HepG2 (cell line): Measurements from ENCODE around the gene SIK2. TPM values are rescaled to one million over a fixed set of nuclear protein-coding genes. Genes with fewer than 3 reads are reported as not detected.
A peak's percentile ranks its signal among the peaks of the same experiment; 100 is the strongest.

Experiments
- AGO2 ChIP-seq: fragments of 200-400 bp; formaldehyde crosslinking; optimal IDR thresholded peaks from 2 replicates; pipeline ENCODE3; 2017; ENCODE audit warnings: mild to moderate bottlenecking, low read depth, low read length, moderate library complexity
- BCLAF1 ChIP-seq: fragments of 450-650 bp; IDR thresholded peaks from 2 replicates; pipeline ENCODE4 v1.6.1; 2017; ENCODE audit warnings: mild to moderate bottlenecking
- CBFB ChIP-seq: sonication (generic); formaldehyde crosslinking; IDR thresholded peaks from 2 replicates; pipeline ENCODE4 v1.4.0; 2020; ENCODE audit warnings: missing genetic modification reagents
- FOSL1 ChIP-seq: sonication (generic); formaldehyde crosslinking; IDR thresholded peaks from 2 replicates; pipeline ENCODE4 v1.9.0; 2021; ENCODE audit warnings: missing genetic modification reagents, borderline replicate concordance
- FOXJ3 ChIP-seq: sonication (generic); formaldehyde crosslinking; IDR thresholded peaks from 2 replicates; pipeline ENCODE4 v1.4.0; 2020; ENCODE audit warnings: missing genetic modification reagents, mild to moderate bottlenecking, borderline replicate concordance
- HMGXB4 ChIP-seq, 2 experiments: sonication (generic) in 1 of 2; formaldehyde crosslinking in 1 of 2; IDR thresholded peaks; 2 replicates each; pipeline versions ENCODE4 v1.4.0 to v1.6.1; 2018 to 2020; ENCODE audit warnings: missing genetic modification reagents in 2 of 2, borderline replicate concordance in 1 of 2, low read depth in 1 of 2, mild to moderate bottlenecking in 1 of 2, missing biosample characterization in 1 of 2
- HOXD1 ChIP-seq: sonication (generic); formaldehyde crosslinking; IDR thresholded peaks from 2 replicates; pipeline ENCODE4 v1.5.0; 2020; ENCODE audit warnings: missing genetic modification reagents
- KAT8 ChIP-seq: IDR thresholded peaks from 2 replicates; pipeline ENCODE4 v1.6.1; 2016; ENCODE audit warnings: missing genetic modification reagents, missing compliant biosample characterization
- PHF20 ChIP-seq: sonication (generic); formaldehyde crosslinking; IDR thresholded peaks from 2 replicates; pipeline ENCODE4 v1.5.0; 2020; ENCODE audit warnings: mild to moderate bottlenecking, missing genetic modification reagents
- RBM22 ChIP-seq: fragments of 200-400 bp; formaldehyde crosslinking; optimal IDR thresholded peaks from 2 replicates; pipeline ENCODE3; 2017; ENCODE audit warnings: mild to moderate bottlenecking, low read length, moderate library complexity
- TGIF2 ChIP-seq: IDR thresholded peaks from 2 replicates; pipeline ENCODE4 v1.6.1; 2016; ENCODE audit warnings: control low read depth, missing compliant biosample characterization
- USF2 ChIP-seq, 2 experiments: sonication (generic) in 1 of 2; formaldehyde crosslinking in 1 of 2; IDR thresholded peaks; 2 replicates each; pipeline versions ENCODE4 v1.5.1 to v1.6.1; 2011 to 2020; ENCODE audit warnings: borderline replicate concordance in 1 of 2, low read depth in 1 of 2, low read length in 1 of 2, mild to moderate bottlenecking in 1 of 2, missing genetic modification reagents in 1 of 2, moderate library complexity in 1 of 2
- WIZ ChIP-seq: sonication (generic); formaldehyde crosslinking; IDR thresholded peaks from 2 replicates; pipeline ENCODE4 v1.5.1; 2020; ENCODE audit warnings: mild to moderate bottlenecking, missing genetic modification reagents
- ZFP36L2 ChIP-seq: sonication (generic); formaldehyde crosslinking; IDR thresholded peaks from 2 replicates; pipeline ENCODE4 v1.4.0; 2020; ENCODE audit warnings: missing genetic modification reagents
- ZNF230 ChIP-seq: sonication (generic); formaldehyde crosslinking; IDR thresholded peaks from 2 replicates; pipeline ENCODE4 v1.4.0; 2020; ENCODE audit warnings: mild to moderate bottlenecking, missing genetic modification reagents
- ZNF281 ChIP-seq: sonication (generic); formaldehyde crosslinking; IDR thresholded peaks from 2 replicates; pipeline ENCODE4 v1.4.0; 2020; ENCODE audit warnings: missing genetic modification reagents, borderline replicate concordance
- ZNF30 ChIP-seq: sonication (generic); formaldehyde crosslinking; IDR thresholded peaks from 2 replicates; pipeline ENCODE4 v1.5.0; 2020; ENCODE audit warnings: mild to moderate bottlenecking, missing genetic modification reagents
- ZNF841 ChIP-seq: sonication (generic); formaldehyde crosslinking; IDR thresholded peaks from 2 replicates; pipeline ENCODE4 v1.8.1; 2023; ENCODE audit warnings: missing genetic modification reagents, borderline replicate concordance
- polyA plus RNA-seq, 8 experiments: library from polyadenylated mRNA; depleted of rRNA in 3 of 8; stranded (reverse) in 7 of 8; unstranded in 1 of 8; fragments of >200 nt; fragmentation: Illumina TruSeq in 4 of 8; extraction: Trizol in 4 of 8; gene quantifications; 2 replicates each; pipeline versions ENCODE4 v1.2.1 to v1.2.3, GENCODE V29; 2011 to 2016; ENCODE audit warnings: low read depth in 4 of 8, missing spikeins in 1 of 8, mixed read lengths in 1 of 8; ENCODE audit not compliant: insufficient read depth in 1 of 8
- total RNA-seq, 5 experiments: library from RNA; depleted of rRNA; stranded (reverse); fragments of >200 nt; fragmentation: Illumina TruSeq; extraction: Trizol; gene quantifications; 2 replicates each; pipeline ENCODE4 v1.2.3, GENCODE V29; 2016; ENCODE audit warnings: low read depth in 1 of 5

Gene SIK2
- total and polyA plus RNA-seq, 2 of the 13 experiments (the other 11 are each of a cell fraction or from before 2014, with no cell fraction given), result 8.1 to 15.4 TPM

GRCh38 chr11:111765984-111766833, 164.0 kb downstream of the SIK2 start, which contains the start of gene PPP2R1B (continued):
- TF ChIP-seq BCLAF1 (no peak), RBM22 (peak; percentile 65), ZNF841 (CRISPR knock-in tag) (no peak), ZNF30 (0 out of 2 replicates have a peak, but pooled peaks have one; percentile 85), ZNF230 (CRISPR knock-in tag) (peak; percentile 23; the same call in 1 of the 2 replicates), FOSL1 (CRISPR knock-in tag) (no peak), PHF20 (CRISPR knock-in tag) (0 out of 2 replicates have a peak, but pooled peaks have one; percentile 37), ZNF281 (CRISPR knock-in tag) (0 out of 2 replicates have a peak, but pooled peaks have one; percentile 9), FOXJ3 (CRISPR knock-in tag) (0 out of 2 replicates have a peak, but pooled peaks have one; percentile 33), TGIF2 (0 out of 2 replicates have a peak, but pooled peaks have one; percentile 20), USF2 (IDR thresholded peaks at IDR 0.05; ENCODE audit: low read depth, low read length) (no peak), USF2 (CRISPR knock-in tag; IDR thresholded peaks at IDR 0.05; ENCODE audit: borderline replicate concordance) (no peak), AGO2 (peak; percentile 90), ZFP36L2 (CRISPR knock-in tag) (no peak), HOXD1 (0 out of 2 replicates have a peak, but pooled peaks have one; percentile 43), CBFB (CRISPR knock-in tag) (no peak), KAT8 (CRISPR knock-in tag) (peak; percentile 10), WIZ (CRISPR knock-in tag) (0 out of 2 replicates have a peak, but pooled peaks have one; percentile 51), HMGXB4 (CRISPR knock-in tag; IDR thresholded peaks at IDR 0.05; ENCODE audit: borderline replicate concordance in 1 of 2, low read depth in 1 of 2) (peak in 1 of 2 experiments; percentile 71; a peak in 2 of 4 replicates)
